Stimulated activated CD8-positive, alpha-beta memory T cell treated with anti-CD3 and anti-CD28 coated beads, Interleukin-2, amount 100 ng/mL, for 48 hours (primary cell): ENCODE results near the gene PRR19.

Source experiments
- DNase-seq, 2 donors: peaks; one replicate each; pipeline ENCODE4 v3.0.0-alpha.2; 2020; ENCODE audit warnings: low read depth in 2 of 2

Gene PRR19

GRCh38 chr19:42295342-42295741 is 6.6 kb upstream of the PRR19 start:
- DNase-seq, result no peak

- peak; percentile 83 to 89 for DNase-seq
Observed at GRCh38 chr19:42295831-42296525, 6.0 kb upstream of the PRR19 start.

- DNase-seq, result no peak
Observed at GRCh38 chr19:42297039-42297438, 4.9 kb upstream of the PRR19 start.

- DNase-seq, result no peak
Observed at GRCh38 chr19:42303101-42303464, 1.2 kb downstream of the PRR19 start.

- DNase-seq, result no peak
Observed at GRCh38 chr19:42303876-42304275, 1.9 kb downstream of the PRR19 start.

- DNase-seq, result no peak
Observed at GRCh38 chr19:42306646-42307045, 4.7 kb downstream of the PRR19 start.

- no peak for DNase-seq
Observed at GRCh38 chr19:42309686-42310085, 7.8 kb downstream of the PRR19 start.

GRCh38 chr19:42311657-42312056 is 9.7 kb downstream of the PRR19 start:
- DNase-seq, result no peak

GRCh38 chr19:42312370-42312769 is 10.4 kb downstream of the PRR19 start:
- DNase-seq, result no peak

- peak in 1 of 2 donors; percentile 26 for DNase-seq
Observed at GRCh38 chr19:42313096-42313839, 11.3 kb downstream of the PRR19 start, which contains the start of gene TMEM145. Gene TMEM145 (plus strand): TSS chr19:42313309. CDS start chr19:42313377, 68 bp downstream.

- no peak for DNase-seq
Observed at GRCh38 chr19:42313840-42314755, 12.2 kb downstream of the PRR19 start.

- DNase-seq, result no peak
Observed at GRCh38 chr19:42315024-42315423, 13.1 kb downstream of the PRR19 start.

- DNase-seq, result no peak
Observed at GRCh38 chr19:42316223-42317211, 14.6 kb downstream of the PRR19 start.

- no peak for DNase-seq
Observed at GRCh38 chr19:42317535-42317934, 15.6 kb downstream of the PRR19 start.

- DNase-seq, result no peak
Observed at GRCh38 chr19:42322305-42322704, 20.4 kb downstream of the PRR19 start.

GRCh38 chr19:42323473-42323851 is 21.5 kb downstream of the PRR19 start:
- no peak for DNase-seq

GRCh38 chr19:42323852-42324654 is 22.1 kb downstream of the PRR19 start:
- DNase-seq, result no peak

GRCh38 chr19:42324655-42325307 is 22.8 kb downstream of the PRR19 start:
- DNase-seq, result no peak

- DNase-seq, result peak; percentile 93 to 98
Observed at GRCh38 chr19:42325308-42325895, 23.5 kb downstream of the PRR19 start, which contains the start of gene MEGF8. Gene MEGF8 (plus strand): TSS chr19:42325635. CDS start chr19:42326244, 609 bp downstream.
